GM21367 (cell line): ENCODE measurements around the gene IKZF2.

Source experiments
- ATAC-seq: cut with Tn5 transposase; IDR thresholded peaks from one replicate; pipeline ENCODE4 v1.9.1; 2021; ENCODE audit not compliant: unreplicated experiment

The IKZF2 gene

DNA sequence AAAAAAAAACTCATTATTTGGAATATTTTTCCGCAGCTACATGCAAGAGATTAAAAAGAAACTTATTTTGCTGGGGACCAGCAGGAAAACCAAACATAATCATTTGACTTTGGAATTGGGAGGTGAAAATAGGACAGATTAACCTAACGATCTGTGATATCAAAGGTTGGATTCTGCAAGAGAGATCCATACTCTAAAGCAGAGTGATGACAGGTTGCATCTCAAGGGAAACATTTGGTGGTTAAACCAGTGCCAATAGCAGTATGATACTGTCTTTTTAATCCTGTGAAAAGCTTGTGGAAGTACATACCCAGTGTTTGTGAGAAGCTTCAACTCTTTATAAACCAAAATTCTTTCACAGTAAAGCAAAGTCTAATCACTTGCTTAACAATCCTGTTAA is 5.3 kb upstream of the IKZF2 start:
- no peak for ATAC-seq

DNA sequence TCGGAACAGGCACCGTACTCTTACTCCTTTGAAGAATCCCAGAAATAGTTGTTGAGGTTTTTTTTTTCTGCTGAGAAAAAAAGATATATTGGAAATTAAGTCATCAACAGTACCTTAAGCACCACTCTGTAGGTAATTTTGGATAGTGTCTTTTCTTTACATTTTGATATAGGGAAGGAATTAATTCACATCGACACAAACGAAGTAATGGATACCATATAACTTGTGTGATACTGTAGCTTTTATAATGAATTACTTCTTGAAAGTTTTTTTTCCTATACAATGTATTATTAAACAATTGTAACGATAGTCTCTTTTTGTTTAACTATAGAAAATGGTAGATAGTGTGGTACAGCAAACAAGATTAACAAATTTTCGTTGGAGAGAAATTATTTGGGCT is 1.5 kb upstream of the IKZF2 start:
- no peak for ATAC-seq

DNA sequence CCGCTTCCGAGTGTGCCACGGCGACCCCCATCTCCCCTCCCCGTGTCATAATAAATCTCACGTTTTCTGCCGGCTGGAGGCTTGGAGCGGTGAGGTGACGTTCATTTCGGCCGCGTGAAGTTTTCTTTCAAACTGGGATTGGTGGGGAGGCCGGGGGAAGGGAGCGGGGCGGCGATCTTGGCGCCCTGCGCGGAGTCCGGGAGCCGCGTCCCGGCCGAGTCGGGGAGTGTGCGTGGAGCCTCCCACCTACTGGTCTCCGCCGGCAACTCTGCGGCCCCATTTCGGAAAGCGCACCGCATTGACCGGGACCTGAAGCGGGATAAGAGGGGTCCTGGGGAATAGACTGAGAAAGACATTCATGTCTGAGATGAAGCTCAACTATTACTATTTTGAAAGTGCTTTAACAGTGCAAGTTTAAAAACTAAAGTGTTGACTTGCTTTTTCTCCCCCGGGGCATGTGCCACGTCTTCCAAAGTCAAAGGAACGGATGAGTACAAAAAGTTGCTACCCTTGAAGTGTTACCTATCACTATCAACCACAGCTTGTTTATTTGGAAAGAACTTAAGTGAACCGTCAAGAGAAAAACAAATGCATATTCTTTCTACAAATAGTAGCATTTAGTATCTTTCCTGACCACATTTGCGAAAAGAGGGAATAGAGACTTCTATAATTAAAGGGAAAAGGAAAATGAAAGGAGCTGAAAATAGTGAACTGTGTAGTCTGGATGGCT is 818 bp upstream of the IKZF2 start:
- peak; percentile 21 for ATAC-seq

DNA sequence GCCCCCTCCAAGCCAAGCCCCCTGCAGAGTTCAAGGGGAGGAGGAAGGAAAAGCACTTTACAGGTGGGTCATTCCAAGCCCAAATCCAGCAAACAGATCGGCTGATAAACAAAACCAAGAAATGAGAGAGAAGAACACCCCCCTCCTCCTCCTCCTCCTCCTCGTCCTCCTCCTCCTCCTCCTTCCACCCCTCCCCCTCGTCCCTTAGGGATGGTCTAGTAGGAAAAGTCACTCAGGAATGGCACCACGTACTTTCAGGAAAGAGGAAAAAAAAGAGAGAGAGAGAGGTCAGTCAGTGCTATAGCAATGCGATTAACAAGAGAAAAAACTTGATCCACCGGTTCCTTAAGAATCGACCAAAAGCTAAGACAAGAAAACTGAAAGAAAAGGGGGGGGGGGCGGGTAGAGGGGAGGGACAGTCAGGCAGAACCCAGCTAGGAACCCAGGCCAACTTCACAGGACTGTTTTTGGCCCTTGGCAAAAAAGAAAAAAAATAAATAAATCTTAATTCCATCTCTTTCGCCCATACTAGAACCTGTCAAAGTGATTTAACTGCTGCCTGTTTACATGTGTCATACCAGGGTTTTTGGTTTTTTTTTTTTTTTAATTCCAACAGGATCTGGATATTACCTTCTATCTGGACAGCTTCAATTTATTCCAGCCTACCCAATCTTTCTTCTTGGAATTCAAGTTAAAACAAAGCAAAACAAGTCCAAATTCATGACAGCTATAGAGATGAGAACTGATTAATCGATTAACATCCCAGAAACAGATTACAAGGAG is 906 bp downstream of the IKZF2 start:
- ATAC-seq = no peak

DNA sequence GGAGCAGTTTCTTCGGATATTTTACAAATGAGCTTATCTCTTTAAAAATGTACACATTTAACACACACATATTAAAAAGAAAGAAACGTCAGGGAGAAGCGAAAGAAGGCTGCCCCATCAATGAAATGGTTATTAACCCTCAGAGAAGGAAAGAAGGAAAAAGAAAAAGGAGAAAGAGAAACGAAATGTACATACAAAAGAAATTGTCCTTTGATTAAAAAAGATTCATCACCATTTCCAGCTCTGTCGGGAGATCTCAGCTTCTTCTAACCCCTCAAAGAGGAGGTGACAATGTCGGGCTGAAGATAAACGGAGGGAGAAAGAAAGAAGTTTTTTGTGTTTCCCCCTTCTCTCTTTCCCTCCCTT is 1.5 kb downstream of the IKZF2 start:
- no peak for ATAC-seq

DNA sequence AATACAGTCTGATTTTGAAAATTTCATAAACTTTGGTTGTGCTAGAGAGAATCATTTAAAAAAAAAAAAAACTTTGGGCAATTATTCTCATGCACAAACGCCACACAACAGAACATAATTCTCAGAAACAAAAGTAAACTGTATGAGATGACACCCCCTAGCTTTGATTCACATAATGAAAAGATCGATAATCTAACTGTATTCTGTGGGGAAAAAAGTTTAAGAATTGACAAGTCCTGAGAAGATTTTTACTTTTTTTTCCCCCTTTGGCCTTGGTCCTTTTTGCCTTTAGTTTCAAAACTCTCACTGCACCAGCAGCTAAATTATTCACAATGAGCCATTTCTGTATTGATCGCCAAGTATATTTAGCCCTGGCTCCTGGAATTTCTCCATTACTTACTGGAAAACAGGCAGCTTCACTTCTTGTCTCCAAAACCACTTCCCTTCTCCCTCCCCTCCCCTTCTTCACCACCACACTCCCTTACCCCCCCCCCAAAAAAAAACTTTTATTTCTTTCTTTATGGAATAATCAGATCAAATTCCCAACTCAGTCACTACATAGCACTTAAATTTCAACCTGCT is 2.0 kb downstream of the IKZF2 start:
- ATAC-seq = no peak

DNA sequence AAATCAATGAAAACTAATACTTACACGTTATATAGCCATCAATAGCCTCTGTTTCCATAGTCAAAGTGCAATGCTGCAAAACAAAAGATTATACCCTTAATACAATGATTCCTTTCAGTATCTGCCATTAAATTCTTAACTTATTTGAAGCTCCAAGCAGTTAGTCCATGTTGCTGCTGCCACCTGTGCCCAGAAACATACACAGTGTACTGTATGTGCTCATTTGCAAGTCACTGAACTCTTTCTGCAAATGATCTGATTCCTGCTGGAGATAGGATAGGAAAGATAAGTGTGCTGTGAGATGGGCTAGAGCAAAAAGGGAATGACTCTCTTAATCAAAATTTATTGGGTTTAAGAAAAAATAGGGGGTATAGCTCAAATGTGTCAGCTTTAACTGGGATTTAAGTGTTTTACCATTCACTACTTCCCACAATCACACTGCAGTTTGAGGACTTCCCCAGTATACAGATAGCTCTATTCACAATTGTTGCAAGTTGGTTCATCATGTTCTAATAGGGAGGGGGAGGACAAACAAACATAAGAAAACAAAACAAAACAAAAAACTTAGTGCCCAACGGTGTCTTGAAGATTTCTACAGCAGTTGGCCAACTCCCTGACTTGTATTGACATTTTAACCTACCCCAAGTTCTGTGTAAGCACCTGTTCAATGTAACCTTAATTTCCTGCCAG is 2.7 kb downstream of the IKZF2 start:
- peak; percentile 21 for ATAC-seq

DNA sequence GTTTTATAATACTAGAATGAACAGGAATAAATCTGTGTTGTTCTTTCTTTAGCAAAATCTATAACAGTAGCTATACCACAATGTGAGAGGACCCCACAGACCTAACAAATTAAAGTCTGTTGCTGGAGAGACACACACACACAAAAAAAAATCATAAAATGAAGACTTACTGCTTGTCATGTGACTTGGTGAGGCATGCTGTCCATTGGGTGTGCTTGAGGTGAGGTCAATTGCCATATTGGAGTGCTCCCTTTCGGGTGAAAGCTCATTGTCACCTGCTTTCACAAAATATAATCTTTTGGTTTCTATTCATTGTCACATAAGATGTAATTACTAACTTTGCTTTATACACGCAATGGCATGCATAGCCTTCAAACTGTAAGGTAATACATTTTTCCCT is 3.9 kb downstream of the IKZF2 start:
- ATAC-seq = no peak

DNA sequence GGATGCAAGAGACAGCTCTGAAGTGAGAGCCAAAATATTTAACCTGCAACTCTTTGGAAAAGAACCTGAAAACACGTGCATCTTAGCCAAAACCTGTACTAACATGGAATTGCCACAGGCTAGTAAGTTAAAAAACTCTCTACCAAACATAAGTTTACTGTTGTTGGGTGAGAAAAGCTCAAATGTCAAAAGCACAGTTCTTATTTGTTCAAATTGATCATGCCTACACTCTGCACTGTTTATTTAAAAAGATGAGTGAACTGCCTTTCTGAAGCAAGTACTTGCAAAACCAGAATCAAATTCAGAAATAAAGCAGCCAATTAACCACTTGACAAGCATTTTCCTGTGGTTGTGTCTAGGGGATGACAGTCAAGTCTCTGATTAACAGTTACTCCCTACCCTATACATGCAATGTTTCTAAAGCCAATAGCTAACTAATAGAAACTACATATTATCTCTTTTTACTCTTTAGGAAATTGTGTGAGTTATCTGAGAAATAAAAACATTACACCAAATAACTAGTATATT is 5.6 kb downstream of the IKZF2 start:
- ATAC-seq = no peak

DNA sequence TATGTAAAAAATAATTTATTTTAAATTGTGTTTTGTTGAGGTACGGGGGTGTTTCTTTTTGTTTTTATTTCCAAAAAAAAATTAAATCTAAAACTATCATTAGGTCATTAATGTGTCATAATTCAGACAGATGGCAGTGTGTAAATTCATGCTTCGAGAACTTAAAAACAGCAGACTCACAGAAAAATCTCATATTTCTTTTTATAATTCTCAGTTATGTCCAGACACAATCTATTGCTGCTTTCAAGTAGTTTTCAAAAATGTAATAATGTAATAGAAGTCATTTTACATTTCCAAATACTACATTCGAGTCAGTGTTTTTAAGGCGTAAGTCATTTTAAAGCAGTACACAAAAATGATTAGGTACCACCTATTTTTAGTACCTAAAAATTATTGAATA is 14.3 kb downstream of the IKZF2 start:
- ATAC-seq = no peak

DNA sequence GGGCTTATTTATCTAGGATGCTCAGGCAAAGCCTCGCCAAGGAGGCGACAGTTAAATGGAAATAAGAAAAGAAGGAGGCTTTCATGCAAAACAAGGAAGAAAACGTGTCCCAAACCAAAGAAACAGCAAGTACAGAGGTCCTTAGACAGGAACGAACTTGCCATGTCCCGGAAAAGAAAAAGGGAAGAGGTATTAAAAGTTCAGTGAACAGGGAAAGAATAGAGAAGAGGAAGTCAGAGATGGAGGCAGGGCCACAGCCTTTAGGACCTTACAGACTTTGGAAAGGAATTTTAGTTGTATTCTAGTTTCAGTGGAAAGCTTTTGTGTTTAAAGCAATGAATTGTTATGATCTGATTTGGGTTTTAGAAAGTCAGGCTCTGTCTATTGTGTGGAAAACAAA is 22.1 kb downstream of the IKZF2 start:
- ATAC-seq = no peak

DNA sequence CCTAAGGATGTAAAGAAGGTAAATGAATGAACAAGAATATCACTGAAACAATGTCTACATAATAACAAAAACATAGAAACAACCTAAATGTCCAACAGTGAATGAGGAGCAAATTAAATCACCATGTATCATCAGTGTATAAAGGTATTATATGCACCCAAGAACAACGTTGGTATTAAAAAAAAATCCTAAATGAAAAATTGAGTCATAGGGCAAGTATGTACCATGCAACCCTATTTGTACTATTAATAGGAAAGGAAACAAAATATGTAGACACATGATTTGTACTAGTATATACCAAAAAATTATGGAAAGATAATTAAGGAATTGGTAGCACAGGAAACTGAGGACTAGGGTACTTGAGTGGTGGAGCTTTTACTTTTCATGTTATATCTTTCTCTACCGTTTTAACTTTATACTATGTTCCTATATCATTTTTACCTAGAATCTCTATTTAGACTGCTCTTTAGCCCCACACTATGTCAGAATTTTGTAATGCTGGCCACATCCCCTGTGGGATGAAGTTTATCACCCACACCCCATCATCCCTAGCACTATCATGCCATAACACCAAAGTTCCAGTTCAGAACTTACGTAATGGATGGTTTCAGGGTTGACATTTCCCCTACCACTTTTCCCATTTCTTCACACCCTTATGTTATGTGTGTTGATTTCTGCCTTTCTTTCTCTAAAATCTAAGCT is 25.6 kb downstream of the IKZF2 start:
- no peak for ATAC-seq

DNA sequence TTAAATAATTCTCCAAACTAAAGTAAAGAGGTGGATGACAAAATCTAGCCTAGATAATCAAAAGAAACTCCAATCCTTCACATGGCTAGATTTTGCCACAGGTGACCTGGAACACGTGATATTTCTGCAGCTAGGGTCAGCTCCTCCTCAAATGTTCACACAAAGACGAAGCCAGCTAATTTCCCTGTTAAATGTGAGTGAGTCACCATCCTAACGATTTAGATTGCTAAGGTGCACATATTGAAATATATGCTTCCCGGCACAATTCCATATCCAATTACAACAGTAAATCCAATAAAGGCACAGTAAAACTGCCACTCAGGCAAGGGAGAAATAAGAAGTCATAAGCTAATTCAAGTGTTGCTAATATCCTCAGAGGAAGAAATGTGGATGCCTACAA is 28.7 kb downstream of the IKZF2 start:
- no peak for ATAC-seq

DNA sequence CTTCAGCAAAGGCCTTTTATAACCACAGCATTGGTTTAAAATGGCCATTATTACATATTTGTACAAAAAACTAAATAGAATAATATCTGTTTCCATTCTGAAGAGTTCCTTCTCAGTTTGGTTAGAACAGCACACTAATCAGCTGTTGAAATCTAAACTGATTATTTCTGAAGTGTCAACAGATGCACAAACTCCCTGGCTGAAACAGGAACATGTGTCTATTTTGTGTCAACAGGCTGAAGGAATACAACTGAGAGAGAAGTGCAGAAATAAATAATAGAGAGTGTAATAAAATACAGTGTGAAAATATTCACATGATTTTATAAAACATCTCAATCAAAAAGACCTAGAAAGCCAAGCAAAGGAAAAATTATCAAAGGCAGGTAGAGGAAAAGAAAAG is 29.7 kb downstream of the IKZF2 start:
- no peak for ATAC-seq

DNA sequence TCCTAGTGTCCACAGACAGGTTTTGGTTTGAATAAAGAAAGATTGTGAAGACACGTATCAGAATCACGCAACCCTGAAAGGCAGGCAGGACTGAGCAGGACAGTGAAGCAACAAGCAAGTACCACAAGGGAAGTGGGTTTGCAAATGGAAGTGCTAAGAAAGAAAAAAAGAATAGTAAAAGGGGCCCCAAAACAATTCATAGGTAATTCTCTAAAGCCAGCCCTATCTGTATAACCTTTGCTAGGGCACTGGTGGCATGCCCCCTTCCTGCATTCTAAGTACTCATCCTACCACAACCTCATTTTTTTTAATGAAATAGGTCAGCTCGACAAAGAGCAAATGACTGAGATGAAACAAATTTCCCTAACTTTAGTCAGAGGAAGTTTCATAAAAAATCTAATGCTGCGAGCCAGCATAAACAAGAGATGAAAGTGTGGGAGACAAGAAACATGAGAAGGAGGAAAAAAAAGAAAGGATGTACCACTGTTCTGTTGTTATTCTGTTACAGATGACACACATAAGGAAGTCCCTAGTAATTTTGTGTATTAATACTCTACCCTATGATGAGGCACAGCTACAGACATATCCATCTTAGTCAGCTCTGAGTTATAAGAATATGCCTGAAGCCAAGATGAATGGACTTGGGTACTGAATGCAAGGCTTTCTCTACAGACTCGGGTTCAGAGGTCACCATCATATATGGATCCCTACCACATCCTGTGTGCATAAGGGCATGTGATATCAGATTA is 32.2 kb downstream of the IKZF2 start:
- peak; percentile 74 for ATAC-seq

DNA sequence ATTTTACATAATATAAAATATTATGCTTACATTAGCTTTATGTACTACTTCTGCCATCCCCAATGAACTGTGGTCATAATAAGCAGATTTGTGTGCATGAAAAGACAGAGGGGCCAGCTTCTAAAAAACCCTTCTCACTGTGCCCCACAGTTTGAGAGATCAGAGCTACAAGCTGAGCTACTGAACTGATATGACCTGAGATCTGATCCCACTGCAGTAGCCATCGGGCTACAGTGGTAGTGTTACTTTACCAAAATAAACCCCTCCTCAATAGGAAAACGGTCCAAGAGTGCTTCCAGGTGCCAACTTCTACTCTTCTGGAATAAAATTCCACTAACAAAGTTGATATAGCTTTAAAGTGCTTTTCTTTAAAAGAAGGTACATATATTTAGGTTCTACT is 43.1 kb downstream of the IKZF2 start:
- no peak for ATAC-seq

DNA sequence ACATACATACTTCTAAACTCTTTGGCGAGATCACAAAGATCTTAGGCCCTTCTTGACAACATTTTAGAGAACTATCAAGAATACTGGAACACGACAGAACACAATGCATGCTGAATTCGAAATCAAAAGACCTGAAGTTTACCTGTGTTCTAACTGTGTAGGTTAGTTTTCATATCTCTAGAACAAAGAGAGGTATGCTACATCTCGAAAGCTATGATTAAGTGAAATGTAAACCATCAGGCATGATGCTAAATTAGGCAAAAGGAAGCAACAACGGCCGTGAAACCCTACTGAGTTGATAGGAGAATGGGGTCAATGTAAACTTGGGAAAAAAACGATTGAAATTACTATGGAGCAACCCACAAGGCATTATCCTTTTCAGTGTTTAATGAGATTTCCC is 43.7 kb downstream of the IKZF2 start:
- ATAC-seq = no peak

DNA sequence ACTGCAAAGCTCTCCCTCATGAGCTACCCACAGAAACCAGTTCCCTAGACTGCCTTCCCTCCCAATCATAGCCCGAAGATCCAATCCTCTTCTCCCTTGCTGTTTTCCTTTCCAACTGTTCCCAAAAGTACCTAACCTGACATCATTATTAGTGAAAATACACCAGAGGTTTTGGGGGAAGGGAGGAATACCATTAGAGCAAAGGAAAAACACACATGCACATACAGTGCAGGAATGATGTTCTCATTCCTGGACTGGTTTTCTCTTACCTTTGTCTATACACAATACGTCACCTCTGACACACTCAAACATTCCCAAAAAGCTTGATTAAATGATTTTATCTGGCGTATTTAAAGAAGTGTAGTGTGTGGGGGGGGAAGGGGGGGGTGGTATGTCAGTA is 46.2 kb downstream of the IKZF2 start:
- no peak for ATAC-seq

DNA sequence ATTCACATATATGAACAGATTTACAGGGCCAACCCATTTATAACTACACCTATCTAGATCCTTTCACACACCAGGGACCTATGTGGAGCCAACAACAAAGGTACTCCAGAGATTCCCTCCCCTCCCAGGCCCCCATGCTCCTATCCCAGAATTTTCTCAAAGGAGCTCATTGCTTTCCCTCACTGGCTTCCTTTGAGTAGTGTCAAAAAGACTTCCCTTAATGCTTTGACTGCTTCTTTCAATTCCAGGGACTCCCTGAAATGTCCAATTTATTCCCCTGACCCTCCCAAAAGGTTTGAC is 46.6 kb downstream of the IKZF2 start:
- ATAC-seq = no peak

DNA sequence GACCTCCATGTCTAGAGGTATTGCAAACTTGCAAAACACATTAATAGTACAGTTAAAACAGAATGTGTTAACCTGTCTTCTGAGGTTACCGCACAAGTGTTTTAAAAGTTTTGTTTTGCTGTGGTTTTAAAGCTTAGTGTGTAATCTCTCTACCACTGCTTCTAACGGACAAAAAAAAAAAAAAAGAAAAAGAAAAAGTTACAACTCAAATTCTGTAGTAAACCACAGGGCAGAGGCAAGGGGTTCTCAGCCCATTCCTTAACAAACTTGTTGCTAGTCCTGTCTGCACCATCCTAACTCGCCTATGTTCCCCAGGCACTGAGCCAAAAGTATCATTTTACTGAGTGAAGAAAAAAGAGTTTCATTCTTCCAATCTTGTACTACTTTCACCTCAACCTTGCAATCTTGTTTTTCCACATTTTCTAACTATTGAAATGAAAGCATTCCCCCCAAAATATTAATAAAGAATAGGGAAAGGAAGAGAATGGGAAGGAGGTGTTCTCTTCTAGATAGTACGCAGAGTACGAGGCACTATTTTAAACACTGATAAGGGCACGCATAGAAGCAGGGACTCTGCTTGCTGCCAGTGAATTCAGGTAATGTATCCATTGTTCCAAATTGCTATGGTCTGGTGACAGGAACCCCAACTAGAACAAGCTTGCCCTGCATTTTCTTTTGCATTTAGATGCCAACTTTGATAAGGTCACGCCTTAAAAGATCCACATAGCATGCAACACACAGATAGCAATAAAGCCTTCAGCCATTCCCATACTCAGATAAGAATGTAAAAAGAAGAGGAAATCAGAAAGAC is 47.1 kb downstream of the IKZF2 start:
- no peak for ATAC-seq
